HCT116 (cell line): ENCODE data around the gene GPR34. TPM values are rescaled to one million over a fixed set of nuclear protein-coding genes. Genes with fewer than 3 reads are reported as not detected.

Experiments used
- ATAC-seq: fragments of 200-7000 bp; cut with Tn5 transposase; 2 replicates; pipeline ENCODE4 v1.9.1; 2020; ENCODE audit warnings: mild to moderate bottlenecking, moderate library complexity
- BruUV-seq: library from RNA; stranded (reverse); fragments of 400-500 nt; replicated peaks from 2 replicates; lab custom pipeline; 2021; lab: Mats Ljungman, UMichigan
- CTCF ChIA-PET: fragments of 300-600 bp; sonication (Branson Sonifier 250); formaldehyde crosslinking; loops from one replicate; lab custom pipeline; 2021; ENCODE audit warnings: antibody characterized with exemption; lab: Charles Lee
- POLR2A ChIA-PET: fragments of 300-600, 350-600 bp; sonication (Branson Sonifier 250); formaldehyde crosslinking; loops from one replicate; lab custom pipeline; 2021; ENCODE audit warnings: antibody characterized with exemption; lab: Charles Lee
- RAD21 ChIA-PET, 2 experiments: fragments of 300-600 bp; sonication (Branson Sonifier 250); formaldehyde crosslinking; loops; one replicate each; lab custom pipeline; 2023; ENCODE audit warnings: low total read pairs in 2 of 2; ENCODE audit not compliant: uncharacterized antibody in 2 of 2, unreplicated experiment in 2 of 2, low non-redundant PET in 1 of 2; lab: Charles Lee
- DNase-seq: peaks from one replicate; pipeline ENCODE4 v3.0.0-alpha.2; 2010; ENCODE audit warnings: low read depth, low spot score
- H2AFZ ChIP-seq: fragments of 200-600 bp; shearing (Covaris generic), sonication (generic); 2 replicates; pipeline ENCODE4 v1.6.1; 2017; ENCODE audit warnings: low read depth, mixed run types, mixed read lengths, antibody characterized with exemption, low read length; ENCODE audit not compliant: poor library complexity, severe bottlenecking
- H3K27ac ChIP-seq: 2 replicates; pipeline ENCODE4 v1.5.1; 2012; ENCODE audit warnings: low read depth, low read length
- H3K27me3 ChIP-seq: fragments of 200-600 bp; sonication (generic); 2 replicates; pipeline ENCODE4 v1.6.1; 2016; ENCODE audit warnings: mixed run types, low read length, mixed read lengths; ENCODE audit not compliant: insufficient read depth
- H3K36me3 ChIP-seq, 2 experiments: fragments of 200-500 bp in 1 of 2; fragments of 200-600 bp in 1 of 2; sonication (Bioruptor generic) in 1 of 2; sonication (generic) in 1 of 2; 2 replicates each; pipeline versions ENCODE4 v1.5.1 to v1.6.1; 2014 to 2016; ENCODE audit warnings: low read length in 2 of 2, inconsistent platforms in 1 of 2, mixed read lengths in 1 of 2, mixed run types in 1 of 2; ENCODE audit not compliant: insufficient read depth in 2 of 2, control insufficient read depth in 1 of 2
- H3K4me1 ChIP-seq, 2 experiments: fragments of 200-600 bp in 1 of 2; sonication (generic) in 1 of 2; 2 replicates each; pipeline versions ENCODE4 v1.5.1 to v1.6.1; 2012 to 2017; ENCODE audit warnings: low read length in 2 of 2, inconsistent platforms in 1 of 2, mild to moderate bottlenecking in 1 of 2, mixed read lengths in 1 of 2, mixed run types in 1 of 2, moderate library complexity in 1 of 2; ENCODE audit not compliant: insufficient read depth in 2 of 2, control insufficient read depth in 1 of 2
- H3K4me2 ChIP-seq: fragments of 200-600 bp; sonication (generic); 2 replicates; pipeline ENCODE4 v1.6.1; 2017; ENCODE audit warnings: mixed run types, low read length, mixed read lengths
- H3K4me3 ChIP-seq, 2 experiments: fragments of 200-600 bp in 1 of 2; sonication (generic) in 1 of 2; replicated peaks in 1 of 2; 2 replicates each; pipeline ENCODE4 v1.5.1; 2011 to 2016; ENCODE audit warnings: low read length in 2 of 2, control low read depth in 1 of 2, low read depth in 1 of 2, mild to moderate bottlenecking in 1 of 2, mixed read lengths in 1 of 2, mixed run types in 1 of 2
- H3K79me2 ChIP-seq: fragments of 200-600 bp; sonication (generic); 2 replicates; pipeline ENCODE4 v1.6.1; 2017; ENCODE audit warnings: mild to moderate bottlenecking, mixed run types, low read length, moderate library complexity, mixed read lengths; ENCODE audit not compliant: insufficient read depth
- H3K9ac ChIP-seq: fragments of 200-600 bp; sonication (generic); 2 replicates; pipeline ENCODE4 v1.6.1; 2016; ENCODE audit warnings: low read length, mixed read lengths
- H3K9me2 ChIP-seq: fragments of 200-600 bp; sonication (generic), shearing (Covaris generic); 2 replicates; pipeline ENCODE4 v1.6.1; 2017; ENCODE audit warnings: mixed run types, mild to moderate bottlenecking, moderate library complexity; ENCODE audit not compliant: insufficient read depth
- H3K9me3 ChIP-seq, 2 experiments: fragments of 200-500 bp in 1 of 2; fragments of 200-600 bp in 1 of 2; sonication (Bioruptor generic) in 1 of 2; sonication (generic) in 1 of 2; 2 replicates each; pipeline ENCODE4 v1.6.1; 2014 to 2017; ENCODE audit warnings: low read length in 2 of 2, mixed read lengths in 2 of 2, inconsistent platforms in 1 of 2, low read depth in 1 of 2, mild to moderate bottlenecking in 1 of 2, mixed run types in 1 of 2, moderate library complexity in 1 of 2; ENCODE audit not compliant: control insufficient read depth in 1 of 2, insufficient read depth in 1 of 2
- H4K20me1 ChIP-seq: fragments of 200-600 bp; sonication (generic), shearing (Covaris generic); 2 replicates; pipeline ENCODE4 v1.6.1; 2017; ENCODE audit warnings: mixed run types, mild to moderate bottlenecking, moderate library complexity; ENCODE audit not compliant: insufficient read depth
- ATF3 ChIP-seq: IDR thresholded peaks from 2 replicates; pipeline ENCODE4 v1.6.1; 2012
- CBX3 ChIP-seq: IDR thresholded peaks from 2 replicates; pipeline ENCODE4 v1.6.1; 2012; ENCODE audit warnings: low read depth
- CEBPB ChIP-seq: IDR thresholded peaks from 2 replicates; pipeline ENCODE4 v1.6.1; 2012; ENCODE audit warnings: low read depth
- CTCF ChIP-seq, 3 experiments: fragments of 200-600 bp in 1 of 3; sonication (generic) in 1 of 3; IDR thresholded peaks in 2 of 3; conservative IDR thresholded peaks in 1 of 3; 2 replicates each; pipeline ENCODE4 v1.5.1; 2012 to 2017; ENCODE audit warnings: low read depth in 2 of 3, low read length in 2 of 3, antibody characterized with exemption in 1 of 3, borderline replicate concordance in 1 of 3, control low read depth in 1 of 3, mild to moderate bottlenecking in 1 of 3, mixed read lengths in 1 of 3, mixed run types in 1 of 3, moderate library complexity in 1 of 3; ENCODE audit not compliant: insufficient read depth in 1 of 3
- EGR1 ChIP-seq: IDR thresholded peaks from 2 replicates; pipeline ENCODE4 v1.6.1; 2012; ENCODE audit warnings: low read depth
- EZH2 ChIP-seq: fragments of 200-600 bp; sonication (generic); IDR thresholded peaks from 2 replicates; pipeline ENCODE4 v1.6.1; 2017; ENCODE audit warnings: antibody characterized with exemption, mixed run types
- EZH2phosphoT487 ChIP-seq: fragments of 200-600 bp; IDR thresholded peaks from 2 replicates; pipeline ENCODE4 v1.6.1; 2018; ENCODE audit warnings: antibody characterized with exemption, borderline replicate concordance
- FOSL1 ChIP-seq: IDR thresholded peaks from 2 replicates; pipeline ENCODE4 v1.6.1; 2012; ENCODE audit warnings: low read depth
- JUND ChIP-seq: IDR thresholded peaks from 2 replicates; pipeline ENCODE4 v1.6.1; 2012
- MAX ChIP-seq: IDR thresholded peaks from 2 replicates; pipeline ENCODE4 v1.6.1; 2012
- POLR2A ChIP-seq: IDR thresholded peaks from 2 replicates; pipeline ENCODE4 v1.7.0; 2011; ENCODE audit warnings: borderline replicate concordance; ENCODE audit not compliant: insufficient read depth, insufficient read length; ENCODE audit errors: extremely low read depth
- POLR2AphosphoS5 ChIP-seq: IDR thresholded peaks from 2 replicates; pipeline ENCODE4 v1.6.1; 2011; ENCODE audit warnings: mild to moderate bottlenecking, low read depth, low read length, moderate library complexity
- RAD21 ChIP-seq: IDR thresholded peaks from 2 replicates; pipeline ENCODE4 v1.6.1; 2012; ENCODE audit warnings: low read depth, mild to moderate bottlenecking
- REST ChIP-seq: IDR thresholded peaks from 2 replicates; pipeline ENCODE4 v1.6.1; 2012; ENCODE audit warnings: low read depth
- SRF ChIP-seq: IDR thresholded peaks from 2 replicates; pipeline ENCODE4 v1.6.1; 2012; ENCODE audit warnings: low read depth
- YY1 ChIP-seq: IDR thresholded peaks from 2 replicates; pipeline ENCODE4 v1.6.1; 2011; ENCODE audit warnings: low read length, low read depth, moderate library complexity, mild to moderate bottlenecking; ENCODE audit not compliant: insufficient replicate concordance; ENCODE audit errors: extremely low read depth
- ZNF274 ChIP-seq: fragments of 200-500 bp; sonication (Bioruptor generic); IDR thresholded peaks from 2 replicates; pipeline ENCODE4 v1.6.1; 2014; ENCODE audit warnings: mild to moderate bottlenecking, low read depth, low read length, inconsistent platforms
- intact Hi-C: fragments of 100-400 bp; cut with micrococcal nuclease; formaldehyde crosslinking; loops from 2 replicates; pipeline ENCODE4 v1.10.0; 2022
- total RNA-seq: library from RNA; stranded (reverse); gene quantifications from one replicate; pipeline ENCODE4 v1.2.1, GENCODE V29; 2021; ENCODE audit not compliant: unreplicated experiment

GPR34 gene
- total RNA-seq, 1 experiment from 2014 or later, result not detected

- RAD21 ChIA-PET, result no interaction called here
- Histone ChIP-seq H2AFZ (no peak overlapping the region), H3K9ac (no peak overlapping the region), H4K20me1 (no peaks in the 10 kb centered on the region), H3K27ac (no peak overlapping the region), H3K9me2 (no peaks in the 10 kb centered on the region), H3K4me1 (no peaks in the 10 kb centered on the region), H3K36me3 (no peaks in the 10 kb centered on the region), H3K4me3 (no peak overlapping the region), H3K4me2 (no peak overlapping the region), H3K9me3 (no peaks in the 10 kb centered on the region), H3K27me3 (no peaks in the 10 kb centered on the region), H3K79me2 (no peaks in the 10 kb centered on the region)
- no peak for ATAC-seq
- TF ChIP-seq EZH2, result no peak
- no peak for TF ChIP-seq SRF
- TF ChIP-seq FOSL1, result no peak
- TF ChIP-seq EZH2phosphoT487, result no peak
- no peak for TF ChIP-seq CTCF (IDR thresholded peaks at IDR 0.05 in 2 of 3, conservative IDR thresholded peaks at IDR 0.05 in 1 of 3; ENCODE audit: borderline replicate concordance in 1 of 3, insufficient read depth in 1 of 3, low read depth in 2 of 3, low read length in 2 of 3)
- no peak for TF ChIP-seq ZNF274
- no peak for TF ChIP-seq CBX3
- TF ChIP-seq POLR2AphosphoS5, result no peak
- no peak for TF ChIP-seq CEBPB
- TF ChIP-seq ATF3, result no peak
- TF ChIP-seq POLR2A, result no peak
- TF ChIP-seq JUND, result no peak
- TF ChIP-seq REST, result no peak
- no peak for TF ChIP-seq EGR1
- TF ChIP-seq RAD21, result no peak
- TF ChIP-seq MAX, result no peak
- TF ChIP-seq YY1, result no peak
- POLR2A ChIA-PET, result no interaction called here
- DNase-seq, result no peak
- no TSS peak for BruUV-seq
- intact Hi-C loops, result no loop called here
- CTCF ChIA-PET, result no interaction called here
These were observed 17.1 kb downstream of the GPR34 start for GRCh38 chrX:41705680-41706374.
